Gastroesophageal sphincter (tissue), 3 donors: ENCODE data around the gene STX4.

Experiments
- CTCF ChIP-seq, 4 experiments: fragments of 200-600 bp in 2 of 4; fragments of 450-650 bp in 2 of 4; sonication (generic) in 1 of 4; IDR thresholded peaks; one replicate each; pipeline ENCODE4 v1.5.1; 2017 to 2019; ENCODE audit warnings: antibody characterized with exemption in 4 of 4, mild to moderate bottlenecking in 2 of 4, moderate library complexity in 2 of 4
- POLR2AphosphoS5 ChIP-seq: sonication (generic); formaldehyde crosslinking; IDR thresholded peaks from one replicate; pipeline ENCODE4 v1.6.1; 2017; ENCODE audit warnings: antibody characterized with exemption

- TF ChIP-seq POLR2AphosphoS5 (no peak), CTCF (IDR thresholded peaks at IDR 0.05) (no peak)
These were observed 45.7 kb upstream of the STX4 start for GRCh38 chr16:30987581-30988190.
